Right lobe of liver (tissue), 4 donors: ENCODE measurements around the gene C1QTNF1.

Source experiments
- CTCF ChIP-seq, 4 donors: fragments of 200-600 bp in 3 of 4; fragments of 450-650 bp in 1 of 4; IDR thresholded peaks; one replicate each; pipeline versions ENCODE4 v1.5.1 to v1.8.0; 2016 to 2022; ENCODE audit warnings: antibody characterized with exemption in 4 of 4, mild to moderate bottlenecking in 2 of 4
- POLR2A ChIP-seq: fragments of 450-650 bp; IDR thresholded peaks from one replicate; pipeline ENCODE4 v1.6.1; 2017; ENCODE audit warnings: antibody characterized with exemption, mild to moderate bottlenecking
- donor health status: DM: no; HTN: no; CAD: no.
- donor health status: DM: no; HTN: no; CAD: no.
- donor health status: DM: no; HTN: yes; CAD: no.

- TF ChIP-seq CTCF (IDR thresholded peaks at IDR 0.05) (no peak), POLR2A (no peak)
Measured at GRCh38 chr17:79075861-79076406, 52.0 kb downstream of the C1QTNF1 start.
